Measurements from ENCODE around the gene PARG.
"Not testable (repeated sequence)": the region's sequence is repeated elsewhere in the genome, so short reads cannot be mapped to it uniquely, and the experiment has no call there.

- TF ChIP-seq CTCF (IDR thresholded peaks at IDR 0.05; ENCODE audit: low read length); EZH2 (optimal IDR thresholded peaks at IDR 0.05; ENCODE audit: low read depth, low read length): not testable (repeated sequence)
Observed at GRCh38 chr10:49859933-49860332, 81.9 kb downstream of the PARG start.

Measured in MM.1S (cell line).